GM23248 (cell line): Measurements from ENCODE around the gene ADAM12. TPM values are rescaled to one million over a fixed set of nuclear protein-coding genes. Genes with fewer than 3 reads are reported as not detected.

ENCODE experiments used
- DNase-seq: peaks from one replicate; pipeline ENCODE4 v3.0.0-alpha.2; 2015
- H2AFZ ChIP-seq: fragments of 200-600 bp; sonication (generic); 2 replicates; pipeline ENCODE4 v1.6.1; 2016; ENCODE audit warnings: antibody characterized with exemption
- H3F3A ChIP-seq: fragments of 200-600 bp; sonication (generic); 2 replicates; pipeline ENCODE4 v1.6.1; 2016; ENCODE audit warnings: mild to moderate bottlenecking, antibody characterized with exemption, mixed run types; ENCODE audit not compliant: insufficient read depth
- H3K27ac ChIP-seq: fragments of 200-600 bp; sonication (generic); 2 replicates; pipeline ENCODE4 v1.5.1; 2016; ENCODE audit warnings: mild to moderate bottlenecking
- H3K27me3 ChIP-seq: fragments of 200-600 bp; sonication (generic); replicated peaks from 2 replicates; pipeline ENCODE4 v1.6.1; 2016; ENCODE audit warnings: mild to moderate bottlenecking; ENCODE audit not compliant: insufficient read depth
- H3K36me3 ChIP-seq: fragments of 200-600 bp; sonication (generic); 2 replicates; pipeline ENCODE4 v1.6.1; 2016; ENCODE audit warnings: low read depth, mild to moderate bottlenecking
- H3K4me1 ChIP-seq: fragments of 200-600 bp; sonication (generic); 2 replicates; pipeline ENCODE4 v1.6.1; 2016; ENCODE audit warnings: mild to moderate bottlenecking; ENCODE audit not compliant: insufficient read depth
- H3K4me2 ChIP-seq: fragments of 200-600 bp; sonication (generic); one replicate; pipeline ENCODE4 v1.6.1; 2016; ENCODE audit warnings: mild to moderate bottlenecking; ENCODE audit not compliant: unreplicated experiment
- H3K4me3 ChIP-seq: fragments of 200-600 bp; sonication (generic); 2 replicates; pipeline ENCODE4 v1.5.1; 2016; ENCODE audit warnings: mild to moderate bottlenecking
- H3K79me2 ChIP-seq: fragments of 200-600 bp; sonication (generic); 2 replicates; pipeline ENCODE4 v1.6.1; 2016; ENCODE audit warnings: mild to moderate bottlenecking; ENCODE audit not compliant: insufficient read depth
- H3K9ac ChIP-seq: fragments of 200-600 bp; sonication (generic); 2 replicates; pipeline ENCODE4 v1.6.1; 2016; ENCODE audit warnings: mild to moderate bottlenecking
- H3K9me2 ChIP-seq: fragments of 200-600 bp; sonication (generic); 2 replicates; pipeline ENCODE4 v1.6.1; 2016; ENCODE audit warnings: mixed run types, mild to moderate bottlenecking, moderate library complexity; ENCODE audit not compliant: insufficient read depth
- H3K9me3 ChIP-seq: fragments of 200-600 bp; sonication (generic); one replicate; pipeline ENCODE4 v1.6.1; 2017; ENCODE audit warnings: low read depth
- H4K20me1 ChIP-seq: fragments of 200-600 bp; sonication (generic); 2 replicates; pipeline ENCODE4 v1.6.0; 2016; ENCODE audit not compliant: insufficient read depth
- EZH2 ChIP-seq: fragments of 200-600 bp; sonication (generic); IDR thresholded peaks from 2 replicates; pipeline ENCODE4 v1.6.1; 2018; ENCODE audit warnings: antibody characterized with exemption, mild to moderate bottlenecking; ENCODE audit not compliant: insufficient read depth, poor library complexity, severe bottlenecking
- EZH2phosphoT487 ChIP-seq: fragments of 200-600 bp; sonication (generic); IDR thresholded peaks from 2 replicates; pipeline ENCODE4 v1.6.1; 2018; ENCODE audit warnings: antibody characterized with exemption, moderate library complexity, mild to moderate bottlenecking, low read depth; ENCODE audit not compliant: insufficient read depth
- WGBS, 2 experiments: methylation state at CpG; one replicate each; pipeline ENCODE4 v1.1.6; 2015 to 2017; ENCODE audit warnings: low lambda C conversion rate in 2 of 2, low coverage in 1 of 2; ENCODE audit errors: missing lambda C conversion rate in 2 of 2; 5-methylcytosine and 5-hydroxymethylcytosine counted together
- in situ Hi-C: fragments of 300-500 bp; cut with MboI; formaldehyde crosslinking; loops from 2 replicates; pipeline ENCODE4 v1.15.0; 2020
- polyA plus RNA-seq: library from polyadenylated mRNA; unstranded; fragments of >200 nt; fragmentation: Nextera tagmentation; extraction: Ambion mirVana; gene quantifications from 2 replicates; pipeline ENCODE4 v1.2.1, GENCODE V29; 2016
- total RNA-seq: library from RNA; depleted of rRNA; stranded (reverse); fragments of >200 nt; shearing (Covaris generic); gene quantifications from 2 replicates; pipeline ENCODE4 v1.2.3, GENCODE V29; 2014

The ADAM12 gene
- total and polyA plus RNA-seq, 2 experiments from 2014 or later, result 58.4 to 127 TPM

DNA sequence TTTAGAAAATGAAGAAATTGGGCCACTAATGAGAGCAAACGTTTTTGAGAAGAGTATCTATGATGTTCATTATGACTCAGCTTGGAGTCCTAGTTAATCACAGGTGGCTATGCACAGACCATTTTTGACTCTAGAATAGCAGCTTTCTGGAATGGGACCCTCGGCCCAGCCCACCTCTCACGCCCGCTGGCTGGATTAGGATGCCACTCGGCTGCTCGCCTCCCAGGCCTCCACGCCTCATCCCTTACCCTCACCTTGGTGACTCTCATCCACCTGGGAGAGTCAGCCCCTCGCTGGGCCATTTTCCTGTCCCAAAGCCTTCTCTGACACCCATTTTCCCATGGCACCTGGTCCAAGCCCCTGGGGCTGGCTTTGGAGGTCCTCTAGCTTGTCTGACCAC, 173.6 kb downstream of the ADAM12 start:
- Histone ChIP-seq H3K36me3 (no peaks in the 10 kb centered on the region), H3K4me1 (peaks cover 29% of the 10 kb centered on the region), H3K9me3 (no peaks in the 10 kb centered on the region), H3K27ac (no peak overlapping the region), H3K79me2 (peaks cover 92% of the 10 kb centered on the region), H4K20me1 (no peaks in the 10 kb centered on the region), H2AFZ (no peak overlapping the region), H3K27me3 (no peaks in the 10 kb centered on the region), H3F3A (peaks cover 24% of the 10 kb centered on the region), H3K4me2 (no peak overlapping the region), H3K9me2 (no peaks in the 10 kb centered on the region), H3K4me3 (no peak overlapping the region), H3K9ac (no peak overlapping the region)
- in situ Hi-C loops, result no loop called here
- no peak for DNase-seq
- WGBS, 2 experiments, result 93 to 96% methylated on average over 8 of the region's 8 CpGs
- TF ChIP-seq EZH2phosphoT487 (no peak), EZH2 (no peak)

DNA sequence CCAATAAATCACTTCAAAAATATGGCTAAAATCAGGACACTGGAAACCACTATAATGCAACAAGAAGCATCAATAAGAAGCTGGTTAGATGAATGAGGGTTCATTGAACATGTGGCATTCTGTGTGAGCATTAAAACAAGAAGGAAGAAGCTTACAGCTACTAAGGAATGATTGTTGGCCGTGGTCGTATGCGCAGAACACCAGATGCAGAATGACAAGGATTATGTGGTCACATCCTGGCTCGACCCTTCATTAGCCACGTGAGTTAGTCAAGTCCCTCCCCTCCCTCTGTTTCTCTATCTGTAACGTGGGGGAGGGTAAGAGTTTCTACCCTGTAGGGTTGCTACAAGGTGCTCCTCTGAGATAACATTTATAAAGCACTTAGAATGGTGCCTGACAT, 174.3 kb downstream of the ADAM12 start:
- Histone ChIP-seq H3K4me1 (peaks cover 36% of the 10 kb centered on the region), H3K9me2 (no peaks in the 10 kb centered on the region), H3K27ac (no peak overlapping the region), H3K4me3 (no peak overlapping the region), H4K20me1 (no peaks in the 10 kb centered on the region), H3K79me2 (peaks cover 92% of the 10 kb centered on the region), H2AFZ (no peak overlapping the region), H3K27me3 (no peaks in the 10 kb centered on the region), H3F3A (peaks cover 31% of the 10 kb centered on the region), H3K4me2 (no peak overlapping the region), H3K36me3 (no peaks in the 10 kb centered on the region), H3K9me3 (no peaks in the 10 kb centered on the region), H3K9ac (no peak overlapping the region)
- 59 to 60% methylated on average over 6 of the region's 6 CpGs for WGBS, 2 experiments
- no peak for DNase-seq
- TF ChIP-seq EZH2 (no peak), EZH2phosphoT487 (no peak)
- in situ Hi-C loops, result no loop called here

DNA sequence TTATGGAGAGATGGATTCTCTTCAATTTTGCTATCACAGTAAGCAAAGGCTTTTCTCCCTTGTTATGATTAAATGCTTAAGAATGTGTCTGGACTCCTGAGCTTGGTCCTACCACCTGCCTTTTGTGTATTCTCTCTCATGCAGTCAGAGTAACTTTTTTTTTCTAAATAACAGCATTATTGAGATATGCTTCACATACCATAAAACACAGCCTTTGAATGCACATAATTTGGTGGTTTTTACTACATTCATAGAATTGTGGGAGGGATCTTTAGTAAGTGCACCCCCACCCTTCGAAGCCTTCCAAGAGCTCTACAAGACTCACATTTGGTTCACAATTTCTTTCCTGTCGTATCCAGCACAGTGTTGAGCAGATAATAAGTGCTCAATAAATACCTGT, 175.5 kb downstream of the ADAM12 start:
- no peak overlapping the region for H3K9ac ChIP-seq
- H3K79me2 ChIP-seq, result peaks cover 91% of the 10 kb centered on the region
- 98 to 100% methylated on average over 2 of the region's 2 CpGs for WGBS, 2 experiments
- no peaks in the 10 kb centered on the region for H3K9me2 ChIP-seq
- no peaks in the 10 kb centered on the region for H4K20me1 ChIP-seq
- H3K27ac ChIP-seq, result no peak overlapping the region
- no peaks in the 10 kb centered on the region for H3K27me3 ChIP-seq
- H3K9me3 ChIP-seq, result no peaks in the 10 kb centered on the region
- peaks cover 44% of the 10 kb centered on the region for H3F3A ChIP-seq
- TF ChIP-seq EZH2phosphoT487, result no peak
- no peak for TF ChIP-seq EZH2
- no peak overlapping the region for H3K4me2 ChIP-seq
- peaks cover 49% of the 10 kb centered on the region for H3K4me1 ChIP-seq
- in situ Hi-C loops, result no loop called here
- H2AFZ ChIP-seq, result no peak overlapping the region
- H3K4me3 ChIP-seq, result no peak overlapping the region
- H3K36me3 ChIP-seq, result no peaks in the 10 kb centered on the region
- DNase-seq, result no peak

- H3K9ac ChIP-seq, result no peak overlapping the region
- H3K9me2 ChIP-seq, result no peaks in the 10 kb centered on the region
- H3K27me3 ChIP-seq, result no peaks in the 10 kb centered on the region
- peaks cover 50% of the 10 kb centered on the region for H3K4me1 ChIP-seq
- WGBS, 2 experiments, result 95 to 97% methylated on average over 10 of the region's 10 CpGs
- no peak overlapping the region for H2AFZ ChIP-seq
- no peak for DNase-seq
- H3K4me2 ChIP-seq, result no peak overlapping the region
- peaks cover 49% of the 10 kb centered on the region for H3F3A ChIP-seq
- no peaks in the 10 kb centered on the region for H3K9me3 ChIP-seq
- H3K27ac ChIP-seq, result no peak overlapping the region
- in situ Hi-C loops, result no loop called here
- H4K20me1 ChIP-seq, result no peaks in the 10 kb centered on the region
- no peak overlapping the region for H3K4me3 ChIP-seq
- no peak for TF ChIP-seq EZH2
- no peak for TF ChIP-seq EZH2phosphoT487
- peaks cover 80% of the 10 kb centered on the region for H3K79me2 ChIP-seq
- H3K36me3 ChIP-seq, result no peaks in the 10 kb centered on the region
Measured at GRCh38 chr10:126210051-126210651, 178.1 kb downstream of the ADAM12 start.
